HG03097 (cell line): ENCODE measurements around the gene PROC.
"Not testable (repeated sequence)": the region's sequence is repeated elsewhere in the genome, so short reads cannot be mapped to it uniquely, and the experiment has no call there.

Experiments used
- ATAC-seq: cut with Tn5 transposase; IDR thresholded peaks from one replicate; pipeline ENCODE4 v1.9.1; 2021; ENCODE audit not compliant: unreplicated experiment, low FRiP score

Gene PROC

GRCh38 chr2:127425540-127426490, 7.6 kb downstream of the PROC start:
- no peak for ATAC-seq

GRCh38 chr2:127426501-127427354, 8.5 kb downstream of the PROC start:
- ATAC-seq, result no peak

GRCh38 chr2:127427376-127428056, 9.3 kb downstream of the PROC start:
- no peak for ATAC-seq

GRCh38 chr2:127428057-127428814, 10.0 kb downstream of the PROC start:
- ATAC-seq, result no peak

GRCh38 chr2:127428815-127429109, 10.5 kb downstream of the PROC start:
- no peak for ATAC-seq

- no peak for ATAC-seq
Measured at GRCh38 chr2:127429291-127429690, 11.1 kb downstream of the PROC start.

GRCh38 chr2:127429844-127430425, 11.7 kb downstream of the PROC start:
- no peak for ATAC-seq

- no peak for ATAC-seq
Measured at GRCh38 chr2:127431408-127432023, 13.3 kb downstream of the PROC start.

- no peak for ATAC-seq
Measured at GRCh38 chr2:127434515-127434914, 16.3 kb downstream of the PROC start.

GRCh38 chr2:127437056-127437455, 18.8 kb downstream of the PROC start:
- no peak for ATAC-seq

GRCh38 chr2:127437781-127438726, 19.8 kb downstream of the PROC start:
- ATAC-seq, result no peak

- ATAC-seq, result no peak
Measured at GRCh38 chr2:127439343-127439742, 21.1 kb downstream of the PROC start.

- ATAC-seq, result no peak
Measured at GRCh38 chr2:127448526-127448925, 30.3 kb downstream of the PROC start.

- ATAC-seq, result no peak
Measured at GRCh38 chr2:127449414-127449813, 31.2 kb downstream of the PROC start.

- no peak for ATAC-seq
Measured at GRCh38 chr2:127449898-127450297, 31.7 kb downstream of the PROC start.

- no peak for ATAC-seq
Measured at GRCh38 chr2:127451981-127452380, 33.8 kb downstream of the PROC start.

- not testable (repeated sequence) for ATAC-seq
Measured at GRCh38 chr2:127452423-127452822, 34.2 kb downstream of the PROC start.

- ATAC-seq, result no peak
Measured at GRCh38 chr2:127453013-127453391, 34.8 kb downstream of the PROC start.
